Measurements from ENCODE around the gene GJB3.
"Not testable (repeated sequence)": the region's sequence is repeated elsewhere in the genome, so short reads cannot be mapped to it uniquely, and the experiment has no call there.

GJB3 gene

DNA sequence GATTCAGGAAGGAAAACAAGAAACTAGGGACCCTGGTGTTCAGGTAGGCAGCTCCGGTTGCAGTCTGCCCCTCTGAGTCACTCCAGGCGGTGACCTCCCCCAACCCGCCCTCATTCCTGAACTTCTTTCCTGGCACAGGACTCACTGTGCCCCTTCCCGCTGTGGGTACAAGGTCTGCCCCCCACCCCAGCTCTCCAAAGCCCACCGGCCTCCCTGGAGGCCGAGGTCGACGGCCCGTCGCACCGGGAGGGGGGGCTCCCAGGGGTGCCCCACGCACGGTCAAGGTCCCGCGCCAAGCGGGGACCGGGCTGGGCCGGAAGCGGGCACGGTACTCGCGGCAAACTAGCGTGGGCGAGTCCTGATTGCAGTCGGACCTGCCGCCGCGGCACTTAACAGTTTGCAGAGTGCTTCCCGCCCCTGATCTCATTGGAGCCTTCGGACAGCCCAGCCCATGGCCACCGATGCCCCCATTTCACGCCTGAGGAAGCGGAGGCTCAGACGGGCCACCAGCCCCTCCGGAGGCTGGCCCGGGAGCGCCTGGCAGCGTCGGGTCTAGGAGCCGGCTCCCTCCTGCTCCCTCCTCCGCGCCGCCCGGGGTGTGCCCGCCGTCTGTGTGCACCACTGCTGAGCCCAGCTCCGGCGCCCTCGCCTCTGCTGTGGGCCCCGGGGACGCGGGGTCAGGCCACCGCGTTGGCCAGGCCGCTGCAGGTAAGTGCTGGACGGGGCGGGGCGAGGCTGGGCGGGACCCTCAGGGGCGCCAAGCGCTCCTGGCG is at the start of gene GJB3:
TSS of gene GJB3 (plus strand) at position 144 of the 773 bp plus-strand sequence. CDS start 3,549 bp downstream, outside the sequence.
- no peak for DNase-seq (ENCODE audit: low spot score)

DNA sequence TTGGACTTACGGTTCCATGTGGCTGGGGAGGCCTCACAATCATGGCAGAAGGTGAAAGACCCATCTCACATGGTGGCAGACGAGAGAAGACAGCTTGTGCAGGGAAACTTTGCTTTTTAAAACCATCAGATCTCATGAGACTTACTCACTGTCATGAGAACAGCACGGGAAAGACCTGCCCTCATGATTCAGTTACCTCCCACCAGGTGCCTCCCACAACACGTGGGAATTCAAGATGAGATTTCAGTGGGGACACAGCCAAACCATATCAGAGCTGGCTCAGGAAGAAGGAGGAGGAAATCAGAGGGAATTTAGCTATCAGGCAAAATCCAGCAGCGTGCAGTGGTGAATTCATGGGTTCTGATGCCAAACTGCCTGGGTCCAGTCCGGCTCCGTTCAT is 48.2 kb upstream of the GJB3 start:
- not testable (repeated sequence) for DNase-seq (ENCODE audit: low spot score)

DNA sequence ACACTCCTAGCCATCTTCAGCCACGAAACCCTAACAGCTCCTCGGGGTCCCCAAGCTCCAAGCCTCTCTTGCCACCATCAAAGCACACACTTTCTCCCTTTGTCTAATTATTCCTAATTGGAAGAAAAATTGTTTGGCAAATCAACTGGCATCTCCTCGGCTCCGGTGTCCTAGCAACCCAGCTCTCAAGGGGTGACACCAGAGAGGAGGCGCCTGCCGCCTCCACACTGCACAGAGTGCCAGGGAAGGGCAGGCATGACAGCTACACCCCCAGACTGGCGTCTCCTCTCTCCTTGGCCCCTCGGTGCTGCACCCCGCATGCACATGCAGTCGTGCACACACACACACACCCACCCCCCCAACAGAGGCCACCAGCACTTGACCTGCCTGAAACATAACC is 44.3 kb upstream of the GJB3 start:
- no peak for DNase-seq (ENCODE audit: low spot score)

DNA sequence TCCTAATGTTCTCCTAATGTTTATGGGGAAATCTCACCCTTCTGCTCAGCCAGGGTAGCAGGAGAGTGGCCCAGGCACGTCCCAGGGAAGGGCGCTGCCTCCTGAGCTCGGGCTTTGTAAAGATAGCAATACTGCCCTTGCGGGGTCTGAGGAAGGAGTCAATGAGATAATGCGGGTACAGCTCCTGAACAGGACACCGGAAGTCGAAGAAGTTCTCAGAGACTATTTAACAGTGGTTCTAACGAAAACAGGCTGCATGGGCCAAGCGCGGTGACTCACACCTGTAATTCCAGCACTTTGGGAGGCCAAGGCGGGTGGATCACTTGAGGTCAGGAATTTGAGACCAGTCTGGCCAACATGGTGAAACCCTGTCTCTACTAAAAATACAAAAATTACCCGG is 43.8 kb upstream of the GJB3 start:
- DNase-seq (ENCODE audit: low spot score): not testable (repeated sequence)

DNA sequence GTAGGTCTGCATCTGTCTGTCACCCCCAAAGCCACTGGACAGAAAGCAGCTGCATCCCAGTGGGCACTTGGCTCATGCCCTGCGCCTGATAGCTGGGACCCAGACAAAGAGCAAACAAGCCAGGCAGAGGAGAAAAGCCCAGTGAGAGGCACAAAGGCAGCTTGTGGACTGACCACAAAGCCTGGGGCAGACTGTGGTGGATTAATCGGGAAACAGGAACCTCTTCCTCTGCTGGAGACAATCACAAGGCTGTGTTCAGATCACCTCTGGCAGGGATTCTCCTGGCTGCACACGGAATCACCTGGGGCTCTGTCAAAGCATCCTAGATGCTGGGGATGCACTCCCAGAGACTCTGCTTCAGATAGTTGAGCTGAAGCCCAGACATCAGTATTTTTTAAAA is 41.4 kb upstream of the GJB3 start:
- no peak for DNase-seq (ENCODE audit: low spot score)

DNA sequence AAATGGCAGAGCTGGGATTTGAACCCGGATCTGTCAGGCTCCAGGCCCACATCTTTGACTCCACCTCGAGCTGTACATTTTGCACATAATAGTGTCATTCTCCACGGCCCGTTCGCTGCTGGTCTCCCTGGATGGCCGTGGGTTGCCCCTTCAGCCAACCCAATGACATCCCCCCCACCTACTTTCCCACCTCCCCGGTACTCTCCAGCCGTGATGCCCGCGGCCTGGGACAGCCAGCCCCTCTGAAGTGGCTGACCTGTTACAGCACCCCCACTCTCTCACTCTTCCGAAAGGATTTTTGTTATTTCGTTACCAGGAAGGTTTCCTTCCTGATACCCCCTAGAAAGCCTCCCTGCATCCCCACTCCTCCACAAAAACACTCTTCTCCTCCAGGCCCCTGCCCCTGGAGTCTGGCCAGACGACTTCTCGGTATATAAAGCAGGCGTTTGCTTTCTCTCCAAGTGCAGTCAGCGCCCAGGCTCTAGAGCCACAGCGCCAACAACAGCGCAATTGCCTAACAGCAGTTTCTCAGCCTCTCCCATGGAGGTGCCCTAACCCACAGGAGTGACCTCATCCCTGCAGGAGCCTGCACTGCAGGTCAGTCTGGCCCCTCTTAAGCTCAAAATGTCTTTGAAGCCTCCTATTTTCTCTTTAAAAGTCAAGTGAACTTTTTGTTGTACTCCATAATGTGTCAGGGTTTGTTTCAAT is 40.7 kb upstream of the GJB3 start:
- no peak for DNase-seq (ENCODE audit: low spot score)

DNA sequence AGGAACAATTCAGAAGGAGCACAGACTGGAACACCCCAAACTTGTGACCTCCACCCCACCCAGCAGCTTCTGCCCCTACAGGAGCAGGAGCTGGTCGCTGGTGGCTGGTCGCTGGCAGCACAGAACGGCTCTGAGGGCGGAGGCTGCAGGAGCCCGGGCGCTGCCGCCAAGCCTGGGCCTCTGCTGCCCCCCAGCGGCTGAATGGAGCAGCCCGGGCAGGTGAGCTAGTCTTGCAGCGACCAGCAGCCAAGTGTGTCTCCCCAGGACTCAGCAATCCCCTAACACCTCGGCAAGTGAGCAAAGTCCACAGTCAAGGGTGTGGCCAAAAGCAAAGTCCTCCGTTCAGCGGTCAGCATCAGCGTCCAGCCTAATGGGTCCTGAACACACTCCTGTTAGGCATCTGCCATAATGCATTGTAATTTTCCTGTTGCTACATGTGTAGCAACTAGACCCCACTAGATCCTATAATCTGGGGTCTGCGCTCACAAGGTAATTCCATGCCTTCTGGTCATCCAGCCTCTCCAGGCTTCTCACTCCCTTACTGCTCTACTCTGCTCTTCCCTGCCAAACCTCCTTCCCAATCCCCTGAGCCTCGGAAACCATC is 38.2 kb upstream of the GJB3 start:
- peak; percentile 85 for DNase-seq (ENCODE audit: low spot score)

DNA sequence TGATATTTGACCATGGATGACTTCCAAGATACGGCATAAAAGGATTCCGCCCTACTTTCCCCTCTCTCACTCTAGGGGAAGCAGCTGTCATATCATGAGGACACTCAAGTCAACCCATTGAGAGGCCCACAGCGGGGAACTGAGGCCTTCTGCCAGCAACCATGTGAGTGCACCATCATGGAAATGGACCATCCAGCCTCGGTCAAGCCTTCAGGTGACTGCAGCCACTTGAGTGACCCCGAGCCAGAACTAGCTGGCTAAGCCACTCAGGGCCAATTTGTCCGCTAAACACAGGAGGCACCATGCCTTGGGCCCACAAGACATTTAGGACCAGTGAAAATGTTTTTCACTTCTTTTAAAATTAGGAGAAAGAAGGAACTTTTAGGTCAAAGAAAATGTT is 37.2 kb upstream of the GJB3 start:
- no peak for DNase-seq (ENCODE audit: low spot score)

DNA sequence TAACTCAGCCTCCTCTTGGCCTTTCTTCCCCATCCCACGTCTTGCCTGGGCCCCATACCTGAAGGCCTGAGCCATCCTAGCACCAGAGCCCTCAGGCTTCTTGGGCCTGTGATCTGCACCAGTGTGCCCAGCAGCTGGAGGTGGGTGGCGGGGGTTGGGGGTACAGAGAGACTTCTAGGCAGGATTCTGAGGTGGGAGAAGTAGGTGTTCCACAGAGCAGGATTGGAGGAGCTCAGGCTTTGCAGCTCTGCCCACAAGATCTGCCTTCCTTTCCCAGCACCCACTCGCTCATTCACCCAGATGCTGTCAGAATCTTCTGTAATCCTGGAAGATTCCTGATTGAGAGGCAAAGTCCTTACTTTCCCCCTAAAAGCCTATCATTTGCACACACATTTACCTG is 36.2 kb upstream of the GJB3 start:
- no peak for DNase-seq (ENCODE audit: low spot score)

DNA sequence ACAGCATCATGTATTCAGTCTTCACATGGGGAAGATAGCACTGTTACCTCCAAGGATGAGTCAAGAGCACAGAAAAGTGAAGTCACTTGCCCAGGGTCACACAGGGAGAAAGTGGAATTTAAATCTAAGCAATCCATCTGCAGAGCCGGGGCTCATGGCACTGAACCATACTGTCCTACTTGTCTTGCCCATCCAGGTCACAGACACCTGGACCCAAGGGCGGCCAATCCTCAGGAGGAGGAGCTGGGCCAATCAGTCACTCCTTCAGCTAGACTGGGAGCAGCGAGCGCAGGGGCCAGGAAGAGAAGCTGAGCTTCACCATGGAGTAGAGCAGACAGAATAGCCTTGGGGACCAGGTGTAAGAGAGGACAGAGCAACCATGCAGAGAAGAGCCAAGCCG is 35.3 kb upstream of the GJB3 start:
- no peak for DNase-seq (ENCODE audit: low spot score)

DNA sequence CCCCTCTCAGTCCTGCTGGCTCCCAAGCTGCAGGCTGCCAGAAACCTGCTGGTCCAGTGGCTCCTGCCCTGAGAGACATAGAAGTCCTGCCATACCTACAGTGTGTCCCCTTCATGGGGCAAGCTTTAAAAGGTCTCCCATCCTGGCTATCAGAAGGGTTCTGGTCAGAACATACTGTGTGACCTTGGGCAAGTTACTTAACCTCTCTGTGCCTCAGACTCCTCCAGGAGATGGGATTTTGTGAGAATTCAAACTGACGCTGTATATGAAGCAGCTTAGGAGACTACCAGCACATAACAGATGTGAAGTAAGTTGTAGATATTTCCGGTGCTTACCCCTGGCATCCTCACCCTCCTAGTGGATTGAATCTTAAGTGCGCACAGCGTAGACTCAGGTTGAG is 34.9 kb upstream of the GJB3 start:
- DNase-seq (ENCODE audit: low spot score): no peak

DNA sequence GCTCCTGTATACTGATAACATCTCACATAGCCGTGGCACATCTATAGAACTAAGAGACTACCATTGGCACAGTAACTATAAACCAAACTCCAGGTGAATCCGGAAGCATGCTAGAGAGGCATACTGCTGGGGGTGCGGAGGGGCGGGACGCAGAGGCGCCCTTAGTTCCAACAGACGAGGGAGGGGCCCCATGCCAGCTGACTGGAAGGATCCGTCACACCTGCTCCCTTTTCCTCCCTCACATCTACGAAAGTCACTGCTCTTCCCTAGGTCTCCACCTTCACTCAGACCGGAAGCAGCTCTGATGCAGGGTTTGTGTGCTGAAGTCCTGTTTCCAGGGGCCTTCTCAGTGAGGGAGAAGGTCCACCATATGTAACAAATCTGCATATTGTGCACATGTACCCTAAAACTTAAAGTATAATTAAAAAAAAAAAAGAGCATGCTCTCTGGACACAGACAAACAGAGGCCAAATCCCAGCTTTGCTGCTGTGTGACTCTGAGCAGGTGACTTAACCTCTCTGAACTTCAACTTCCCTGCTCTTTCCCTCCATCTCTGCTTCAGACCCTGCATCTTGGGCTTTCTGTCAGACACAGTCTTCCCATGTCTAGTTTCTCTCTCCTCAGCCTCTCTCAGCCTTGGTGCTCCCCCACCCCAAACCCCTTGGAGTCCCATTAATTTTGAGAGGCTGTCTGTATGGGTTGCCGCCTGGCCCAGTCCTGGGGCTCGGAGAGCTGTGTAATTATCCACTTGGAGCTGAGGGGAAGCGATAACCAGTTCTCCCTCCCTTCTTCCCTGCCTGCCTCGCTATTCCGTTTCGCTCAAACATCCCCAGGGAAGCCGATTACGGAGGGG is 34.0 kb upstream of the GJB3 start:
- DNase-seq (ENCODE audit: low spot score): no peak

DNA sequence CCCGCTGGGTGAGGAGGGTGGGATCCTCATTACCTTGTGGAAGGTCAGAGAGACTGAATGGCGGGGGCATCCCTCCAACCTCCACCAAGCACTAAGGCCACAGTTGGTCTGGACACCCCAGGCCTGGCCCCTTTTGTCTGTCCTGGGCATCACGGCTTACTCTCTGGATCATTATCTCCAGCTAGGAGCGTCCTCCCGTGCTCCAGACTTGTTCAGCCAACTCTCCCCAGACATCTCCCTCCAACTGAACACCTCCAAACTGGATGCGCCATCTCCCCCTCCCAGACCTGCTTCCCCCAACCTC is 33.4 kb upstream of the GJB3 start:
- no peak for DNase-seq (ENCODE audit: low spot score)

DNA sequence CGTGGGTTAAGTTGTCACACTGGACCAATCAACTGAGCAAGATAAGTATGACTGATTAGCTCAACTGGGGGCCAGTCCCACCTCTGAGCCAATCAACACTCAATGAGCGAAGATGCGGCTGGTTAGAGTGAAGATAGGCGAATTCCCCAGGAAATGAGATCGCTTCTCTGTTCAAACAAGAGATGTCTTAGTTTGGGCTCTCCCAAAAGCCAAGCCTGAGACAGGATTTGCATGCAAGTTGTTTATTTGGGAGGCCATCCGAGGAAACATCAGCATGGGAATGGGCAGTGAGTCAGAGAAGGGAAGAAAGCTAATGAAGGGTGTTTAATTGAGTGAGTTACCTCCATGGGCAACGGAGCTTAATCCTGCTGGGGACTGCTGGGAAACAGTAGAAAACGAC is 31.0 kb upstream of the GJB3 start:
- no peak for DNase-seq (ENCODE audit: low spot score)

DNA sequence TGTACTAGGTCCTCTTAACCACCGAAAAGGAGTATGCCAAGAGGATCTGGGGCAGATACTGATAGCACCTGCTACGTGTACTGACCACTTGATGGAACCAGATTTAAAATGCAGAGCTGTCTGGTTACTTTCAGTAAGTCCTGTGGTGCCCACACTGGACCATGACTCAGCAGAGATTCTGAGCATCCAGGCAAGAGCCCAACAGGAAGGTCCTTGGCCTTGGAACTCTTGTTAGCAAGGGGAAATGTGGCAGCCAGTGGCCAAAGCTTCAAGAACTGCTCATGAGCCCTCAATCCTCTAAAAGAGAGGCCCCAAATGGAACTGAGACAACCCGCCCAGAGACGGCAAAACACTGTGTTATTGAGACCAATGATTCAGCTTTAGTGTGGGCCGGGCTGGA is 30.4 kb upstream of the GJB3 start:
- DNase-seq (ENCODE audit: low spot score): no peak

DNA sequence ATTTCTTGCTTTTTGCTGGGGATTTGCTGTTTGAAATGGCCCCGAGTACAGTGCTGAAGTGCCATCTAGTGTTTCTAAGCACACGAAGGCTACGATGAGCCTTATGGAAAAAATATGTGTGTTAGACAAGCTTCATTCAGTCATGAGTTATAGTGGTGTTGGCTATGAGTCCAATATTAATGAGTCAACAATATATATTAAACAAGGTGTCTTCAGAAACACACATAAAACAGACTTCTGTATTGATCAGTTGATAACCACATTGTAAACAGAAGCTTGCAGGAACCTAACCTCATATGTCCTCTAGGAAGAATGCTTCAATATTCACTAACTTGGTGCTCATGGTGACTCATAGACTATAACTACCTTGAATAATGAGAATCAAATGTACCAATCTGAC is 27.9 kb upstream of the GJB3 start:
- DNase-seq (ENCODE audit: low spot score): no peak

DNA sequence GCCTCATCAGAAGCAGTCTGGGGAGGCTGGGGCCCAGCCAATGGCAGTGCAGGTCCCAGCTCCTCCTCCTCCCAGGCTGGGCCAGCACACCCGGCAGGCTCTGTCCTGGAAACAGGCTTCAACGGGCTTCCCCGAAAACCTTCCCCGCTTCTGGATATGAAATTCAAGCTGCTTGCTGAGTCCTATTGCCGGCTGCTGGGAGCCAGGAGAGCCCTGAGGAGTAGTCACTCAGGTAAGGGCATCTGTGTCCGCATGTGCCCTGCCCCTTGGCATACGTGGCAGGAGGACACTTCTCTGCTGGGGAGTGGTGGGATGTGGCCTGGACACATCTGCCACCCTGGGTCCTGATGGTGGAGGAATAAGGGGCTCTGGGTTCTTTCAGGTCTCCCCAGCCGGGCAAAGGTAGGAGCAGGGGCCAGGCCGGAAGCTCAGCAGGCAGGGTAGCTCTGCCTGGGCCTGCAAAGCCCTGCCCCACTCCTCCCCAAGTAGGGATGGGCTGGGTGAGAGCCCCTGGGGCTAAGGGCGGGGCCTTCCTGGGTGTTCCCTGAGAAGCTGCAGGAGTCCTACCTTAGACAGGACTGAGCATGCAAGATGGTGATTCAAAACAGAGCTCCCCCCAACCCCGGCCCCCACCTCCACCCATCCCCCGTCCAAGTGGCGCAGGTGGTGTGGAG is 25.9 kb upstream of the GJB3 start, which contains the start of gene GJB5:
TSS of gene GJB5 (plus strand) at position 84 of the 674 bp plus-strand sequence. CDS start 2,284 bp downstream, outside the sequence.
- DNase-seq (ENCODE audit: low spot score): no peak

DNA sequence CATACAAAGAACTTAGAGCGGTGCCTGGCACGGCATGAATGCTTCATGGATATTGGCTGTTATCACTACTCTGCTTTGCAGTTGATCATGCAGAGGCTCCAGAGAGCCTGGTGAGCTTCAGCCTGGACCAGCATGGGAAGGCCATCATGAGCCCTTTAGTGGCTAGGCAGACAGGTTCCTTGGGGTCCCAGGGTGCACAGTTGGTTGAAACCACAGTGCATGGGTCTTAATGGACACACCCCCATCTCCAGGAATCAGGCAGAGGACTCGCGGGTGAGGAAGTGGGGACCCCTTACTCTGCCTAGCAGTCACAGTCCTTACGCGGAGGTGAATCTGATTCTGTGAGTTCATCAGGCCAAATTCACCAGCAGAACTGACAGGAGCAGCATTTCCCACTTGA is 25.1 kb upstream of the GJB3 start:
- no peak for DNase-seq (ENCODE audit: low spot score)

DNA sequence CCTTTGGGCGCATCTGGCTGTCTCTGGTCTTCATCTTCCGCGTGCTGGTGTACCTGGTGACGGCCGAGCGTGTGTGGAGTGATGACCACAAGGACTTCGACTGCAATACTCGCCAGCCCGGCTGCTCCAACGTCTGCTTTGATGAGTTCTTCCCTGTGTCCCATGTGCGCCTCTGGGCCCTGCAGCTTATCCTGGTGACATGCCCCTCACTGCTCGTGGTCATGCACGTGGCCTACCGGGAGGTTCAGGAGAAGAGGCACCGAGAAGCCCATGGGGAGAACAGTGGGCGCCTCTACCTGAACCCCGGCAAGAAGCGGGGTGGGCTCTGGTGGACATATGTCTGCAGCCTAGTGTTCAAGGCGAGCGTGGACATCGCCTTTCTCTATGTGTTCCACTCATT is 23.6 kb upstream of the GJB3 start:
- no peak for DNase-seq (ENCODE audit: low spot score)

DNA sequence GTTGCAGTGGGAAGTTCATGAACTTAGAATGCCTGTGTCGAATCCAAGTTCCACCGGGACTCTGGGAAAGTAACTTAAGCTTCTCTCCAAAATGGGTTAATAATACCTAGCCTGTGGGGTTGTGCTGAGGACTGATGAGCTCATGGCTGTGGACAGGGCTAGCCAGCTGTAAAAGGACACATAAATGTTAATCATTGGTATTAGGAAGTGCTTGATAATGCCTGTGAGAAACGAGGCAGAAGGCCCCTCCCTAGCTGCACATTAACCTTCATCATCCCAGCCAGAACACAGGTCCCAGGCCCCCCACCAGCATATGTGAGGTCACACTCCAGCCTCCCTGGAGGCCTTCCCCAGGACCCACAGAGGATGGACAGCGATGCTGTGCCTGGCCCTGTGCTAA is 22.3 kb upstream of the GJB3 start:
- no peak for DNase-seq (ENCODE audit: low spot score)

DNA sequence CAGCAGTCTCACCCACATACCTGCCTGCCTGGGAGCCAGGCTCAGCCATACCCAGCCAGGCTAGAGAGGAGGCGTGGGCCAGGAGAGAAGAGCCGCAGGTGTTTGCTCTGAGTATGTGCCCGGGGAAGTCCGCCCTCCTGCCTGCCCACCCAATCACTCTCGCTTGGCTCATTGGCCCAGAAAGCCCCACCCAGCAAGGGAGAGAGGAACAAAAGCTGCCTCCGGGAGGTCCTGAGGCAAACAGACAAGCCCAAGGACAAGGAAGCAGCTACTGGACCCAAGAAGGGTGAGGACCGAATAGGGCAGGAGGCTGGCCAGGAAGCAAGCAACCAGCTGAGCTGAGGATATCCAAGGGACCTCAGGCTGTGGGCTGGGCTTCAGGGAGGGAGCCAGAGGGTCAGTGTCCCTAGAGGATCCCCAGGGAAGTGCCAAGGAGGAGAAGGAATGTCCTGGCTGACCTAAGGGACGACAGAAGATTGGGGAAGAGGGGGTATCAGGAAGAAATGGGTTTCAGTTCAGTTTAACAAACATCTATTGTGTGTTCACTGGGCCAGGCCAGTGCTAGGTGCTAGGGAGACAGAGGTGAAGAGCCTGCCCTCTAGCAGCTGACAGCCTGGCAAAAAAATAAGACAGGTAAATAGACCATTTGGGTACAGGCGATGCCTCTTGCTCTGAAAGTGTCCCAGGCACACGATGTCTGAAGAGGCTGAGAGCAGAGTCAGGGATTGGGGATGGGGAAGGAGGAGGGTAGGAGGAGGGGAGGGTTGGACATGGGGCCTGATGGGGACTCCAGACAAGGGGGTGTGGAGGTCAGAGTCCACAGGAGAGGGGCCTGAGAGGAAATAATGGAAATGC is 21.3 kb upstream of the GJB3 start, which contains the start of gene GJB4:
TSS of gene GJB4 (plus strand) at position 238 of the 855 bp plus-strand sequence. CDS start 1,515 bp downstream, outside the sequence.
- DNase-seq (ENCODE audit: low spot score): no peak
